Endothelial cell (in vitro differentiated cells): ENCODE results near the gene UNCX. TPM values are rescaled to one million over a fixed set of nuclear protein-coding genes. Genes with fewer than 3 reads are reported as not detected.

ENCODE experiments used
- DNase-seq: peaks from one replicate; pipeline ENCODE4 v3.0.0; 2021; ENCODE audit warnings: low spot score
- H3K27ac Mint-ChIP-seq: one replicate; pipeline ENCODE4 v1.8.0; 2021; ENCODE audit warnings: mixed read lengths, inconsistent platforms; ENCODE audit not compliant: unreplicated experiment
- H3K27me3 Mint-ChIP-seq: one replicate; pipeline ENCODE4 v1.8.0; 2021; ENCODE audit warnings: mild to moderate bottlenecking, moderate library complexity, mixed read lengths, inconsistent platforms; ENCODE audit not compliant: unreplicated experiment
- H3K36me3 Mint-ChIP-seq: one replicate; pipeline ENCODE4 v1.8.0; 2021; ENCODE audit warnings: mild to moderate bottlenecking, low read depth, mixed read lengths, inconsistent platforms; ENCODE audit not compliant: unreplicated experiment
- H3K4me1 Mint-ChIP-seq: one replicate; pipeline ENCODE4 v1.8.0; 2021; ENCODE audit warnings: mild to moderate bottlenecking, mixed read lengths, inconsistent platforms; ENCODE audit not compliant: unreplicated experiment
- H3K4me3 Mint-ChIP-seq: one replicate; pipeline ENCODE4 v1.8.0; 2021; ENCODE audit warnings: mild to moderate bottlenecking, mixed read lengths, inconsistent platforms; ENCODE audit not compliant: unreplicated experiment
- H3K9me3 Mint-ChIP-seq: one replicate; pipeline ENCODE4 v1.8.0; 2021; ENCODE audit warnings: mixed read lengths, inconsistent platforms; ENCODE audit not compliant: unreplicated experiment
- total RNA-seq: library from RNA; stranded (reverse); fragmentation: NEBNext Ultra II Directional; extraction: Animal tissue kit (Norgen Biotek cat#: 25700); gene quantifications from one replicate; pipeline ENCODE4 v1.2.1, GENCODE V29; 2021; ENCODE audit not compliant: unreplicated experiment
- TF ChIP-seq, protein P1 (sequence below): fragments of 200-600 bp; sonication (generic); IDR thresholded peaks from one replicate; pipeline ENCODE4 v1.5.0; 2021; ENCODE audit warnings: antibody characterized with exemption; ENCODE audit not compliant: unreplicated experiment

UNCX gene
- total RNA-seq, 1 donor from 2014 or later: not detected

DNA sequence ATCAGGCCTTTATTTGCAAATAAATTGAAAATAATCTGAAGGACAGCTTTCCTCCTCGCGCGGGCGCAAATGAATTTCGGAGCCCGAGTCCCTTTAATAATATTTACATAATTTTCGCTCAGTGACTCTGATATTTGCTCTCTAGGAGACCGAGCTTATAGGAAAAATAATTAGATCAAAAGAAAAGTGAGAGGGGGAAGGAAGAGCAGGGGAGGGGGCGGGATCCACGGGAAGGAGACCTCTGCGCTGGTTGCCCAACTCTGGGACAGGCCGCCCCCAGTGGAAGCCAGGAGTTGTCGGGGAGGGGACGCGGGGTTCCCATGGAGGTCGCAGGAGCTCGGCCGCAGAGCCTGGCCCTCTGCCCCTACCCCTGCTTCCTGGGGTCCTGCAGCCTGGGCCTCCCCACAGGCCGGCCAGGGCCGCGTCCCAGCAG is 5.8 kb downstream of the UNCX start:
- H3K9me3 Mint-ChIP-seq: no peaks in the 10 kb centered on the region
- H3K4me1 Mint-ChIP-seq: peaks cover 12% of the 10 kb centered on the region
- H3K27ac Mint-ChIP-seq: no peak overlapping the region
- peaks cover 5% of the 10 kb centered on the region for H3K36me3 Mint-ChIP-seq
- DNase-seq: no peak
- TF ChIP-seq, protein P1, sequence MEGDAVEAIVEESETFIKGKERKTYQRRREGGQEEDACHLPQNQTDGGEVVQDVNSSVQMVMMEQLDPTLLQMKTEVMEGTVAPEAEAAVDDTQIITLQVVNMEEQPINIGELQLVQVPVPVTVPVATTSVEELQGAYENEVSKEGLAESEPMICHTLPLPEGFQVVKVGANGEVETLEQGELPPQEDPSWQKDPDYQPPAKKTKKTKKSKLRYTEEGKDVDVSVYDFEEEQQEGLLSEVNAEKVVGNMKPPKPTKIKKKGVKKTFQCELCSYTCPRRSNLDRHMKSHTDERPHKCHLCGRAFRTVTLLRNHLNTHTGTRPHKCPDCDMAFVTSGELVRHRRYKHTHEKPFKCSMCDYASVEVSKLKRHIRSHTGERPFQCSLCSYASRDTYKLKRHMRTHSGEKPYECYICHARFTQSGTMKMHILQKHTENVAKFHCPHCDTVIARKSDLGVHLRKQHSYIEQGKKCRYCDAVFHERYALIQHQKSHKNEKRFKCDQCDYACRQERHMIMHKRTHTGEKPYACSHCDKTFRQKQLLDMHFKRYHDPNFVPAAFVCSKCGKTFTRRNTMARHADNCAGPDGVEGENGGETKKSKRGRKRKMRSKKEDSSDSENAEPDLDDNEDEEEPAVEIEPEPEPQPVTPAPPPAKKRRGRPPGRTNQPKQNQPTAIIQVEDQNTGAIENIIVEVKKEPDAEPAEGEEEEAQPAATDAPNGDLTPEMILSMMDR: no peak
- H3K4me3 Mint-ChIP-seq: no peak overlapping the region
- peaks cover 29% of the 10 kb centered on the region for H3K27me3 Mint-ChIP-seq

DNA sequence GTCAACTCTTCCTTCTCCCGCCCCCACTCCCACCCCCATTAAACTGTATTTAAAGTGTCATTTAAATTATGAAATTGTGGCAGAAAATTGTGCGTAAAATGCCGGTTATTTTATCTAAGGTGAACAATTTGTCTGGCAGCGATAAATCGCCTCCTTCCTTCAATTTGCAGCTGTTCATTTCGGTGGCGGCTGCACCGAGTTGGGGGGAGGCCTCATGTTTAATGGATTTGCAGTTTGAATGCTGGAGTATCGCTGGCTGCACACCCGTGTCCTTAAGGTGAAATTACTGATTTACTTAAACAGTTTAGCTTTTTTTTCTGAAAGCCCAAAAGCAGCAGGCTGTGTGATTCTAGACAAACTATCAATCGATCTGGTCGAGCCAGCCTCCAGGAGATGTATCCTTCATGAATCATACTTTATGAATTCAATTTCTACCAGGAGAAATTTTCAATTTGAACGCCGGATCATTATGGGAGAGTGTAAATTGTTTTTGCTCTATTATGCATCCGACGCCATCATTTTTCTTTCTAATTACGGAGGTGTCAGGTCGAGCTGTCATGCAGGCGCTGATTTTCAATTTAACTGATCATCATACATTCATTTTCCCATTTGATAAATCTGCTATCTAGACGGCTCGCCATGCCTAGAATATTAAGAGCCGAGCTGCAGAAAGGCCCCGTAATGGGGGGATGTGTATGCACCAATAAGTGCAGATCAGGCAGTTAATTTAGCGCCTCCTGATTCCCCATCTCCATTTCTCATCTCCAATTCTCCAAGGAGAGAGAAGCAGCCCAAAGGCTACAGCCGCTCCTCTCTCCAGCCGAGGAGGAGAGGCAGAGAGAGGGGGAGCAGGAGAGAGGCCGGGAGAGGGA is 6.5 kb downstream of the UNCX start:
- peaks cover 29% of the 10 kb centered on the region for H3K27me3 Mint-ChIP-seq
- no peak overlapping the region for H3K4me3 Mint-ChIP-seq
- no peak overlapping the region for H3K27ac Mint-ChIP-seq
- H3K4me1 Mint-ChIP-seq: peaks cover 11% of the 10 kb centered on the region
- H3K36me3 Mint-ChIP-seq: peaks cover 5% of the 10 kb centered on the region
- no peak for DNase-seq
- TF ChIP-seq, protein P1: no peak
- H3K9me3 Mint-ChIP-seq: no peaks in the 10 kb centered on the region

DNA sequence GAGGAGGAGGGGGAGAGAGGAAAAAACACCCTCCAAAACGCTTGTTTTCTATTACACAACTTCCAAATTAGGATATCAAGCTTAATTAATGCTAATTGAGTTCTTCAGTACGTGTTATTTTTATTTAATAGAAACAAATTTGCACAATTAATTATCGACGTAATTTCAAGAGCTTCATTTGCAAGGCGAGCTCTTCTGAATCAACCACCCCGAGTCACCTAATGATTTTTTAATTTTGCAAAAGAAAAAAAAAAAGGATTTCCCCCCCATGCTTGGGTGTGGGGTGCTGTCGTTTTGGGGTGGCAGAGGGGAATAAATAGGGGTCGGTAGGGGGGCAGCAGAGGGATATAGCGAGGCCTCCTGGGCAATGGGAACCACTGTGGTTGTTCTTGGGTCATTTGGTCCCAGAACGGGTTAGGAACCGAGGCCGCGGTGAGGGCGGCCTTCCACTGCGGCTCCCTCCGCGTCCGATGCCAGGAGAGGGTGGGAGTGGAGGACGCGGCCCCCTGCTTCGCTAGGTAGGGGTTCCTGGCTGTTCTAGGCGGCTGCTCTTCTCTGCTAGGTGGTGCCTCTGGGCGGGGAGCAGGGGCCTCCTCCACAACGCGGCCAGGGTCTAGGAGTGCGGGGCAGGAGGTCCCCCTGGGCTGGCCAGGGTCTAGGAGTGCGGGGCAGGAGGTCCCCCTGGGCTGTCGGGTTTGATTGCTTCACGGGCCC is 7.3 kb downstream of the UNCX start:
- TF ChIP-seq, protein P1: no peak
- H3K9me3 Mint-ChIP-seq: no peaks in the 10 kb centered on the region
- H3K4me3 Mint-ChIP-seq: no peak overlapping the region

DNA sequence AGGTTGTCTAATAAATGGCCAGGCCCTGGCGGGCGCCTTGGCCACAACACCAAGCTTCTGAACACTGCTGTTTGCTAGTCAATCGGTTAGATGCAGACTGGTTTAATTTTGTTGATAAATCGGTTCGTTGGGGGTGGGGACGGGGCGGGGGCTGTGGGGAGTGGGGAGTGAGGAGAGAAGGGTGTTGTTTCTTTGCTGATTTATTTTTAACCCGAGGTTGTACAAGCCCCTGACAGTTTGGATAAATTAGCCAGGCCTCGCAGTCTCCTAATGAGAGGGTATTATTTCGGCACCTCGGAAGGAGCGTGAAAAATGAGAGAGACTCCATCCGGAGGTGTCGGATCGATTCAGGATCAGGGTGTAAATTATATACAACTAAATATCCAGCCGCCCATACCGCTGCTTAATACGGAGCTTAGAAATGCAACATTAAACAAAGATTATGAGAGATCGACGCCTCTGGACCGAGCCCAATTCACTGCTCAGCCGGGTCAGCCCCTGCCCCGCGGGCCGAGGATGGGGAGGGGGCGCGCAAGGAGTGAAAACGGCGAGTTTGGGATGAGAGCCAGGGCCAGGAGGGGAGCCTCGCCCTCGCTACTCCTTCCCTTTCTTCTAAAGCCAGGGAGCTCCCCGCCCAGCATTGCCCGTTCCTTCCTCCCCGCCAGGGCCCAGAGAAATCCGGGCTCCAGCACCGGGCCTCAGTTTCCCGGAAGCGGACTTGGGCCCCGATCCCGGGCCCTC is 8.0 kb downstream of the UNCX start:
- H3K27ac Mint-ChIP-seq: no peak overlapping the region
- no peak overlapping the region for H3K4me3 Mint-ChIP-seq
- no peaks in the 10 kb centered on the region for H3K9me3 Mint-ChIP-seq
- peaks cover 5% of the 10 kb centered on the region for H3K36me3 Mint-ChIP-seq
- DNase-seq: no peak
- H3K4me1 Mint-ChIP-seq: peaks cover 3% of the 10 kb centered on the region
- H3K27me3 Mint-ChIP-seq: peaks cover 29% of the 10 kb centered on the region
- TF ChIP-seq, protein P1: no peak

More for the DNA sequence above, 7.3 kb downstream of the UNCX start:
- Mint-ChIP-seq H3K36me3 (peaks cover 5% of the 10 kb centered on the region), H3K27ac (no peak overlapping the region), H3K4me1 (peaks cover 4% of the 10 kb centered on the region), H3K27me3 (peaks cover 28% of the 10 kb centered on the region)
- no peak for DNase-seq
